ENCODE measurements around the gene RGS9. TPM values are rescaled to one million over a fixed set of nuclear protein-coding genes. Genes with fewer than 3 reads are reported as not detected.

The RGS9 gene
- total and polyA plus RNA-seq, 10 of the 15 experiments (the other 5 are each of a cell fraction or from before 2014, with no cell fraction given) = 1.1 to 10.6 (median 5.6) TPM

GRCh38 chr17:65219707-65220106, 82.5 kb downstream of the RGS9 start:
- TF ChIP-seq SIN3A (IDR thresholded peaks at IDR 0.05; ENCODE audit: low read depth, low read length) = no peak
- no peak for TF ChIP-seq E2F8 (IDR thresholded peaks at IDR 0.05; ENCODE audit: low read depth, partially characterized antibody)
- ChIA-PET RAD21 (ENCODE audit: unreplicated experiment) (no interaction called here), CTCF (interaction anchor here (1.0 to 2.3 kb wide), 3 partner anchors 10 to 945 kb away, joined by 3 to 12 read pairs (median 5); no protein-coding TSS in a partner anchor), POLR2A (no interaction called here), SMC1A (ENCODE audit: uncharacterized antibody, unreplicated experiment) (interaction anchor here (0.6 to 2.8 kb wide), 4 partner anchors 9 to 75 kb away, joined by 3 to 11 read pairs (median 4); no protein-coding TSS in a partner anchor)
- Histone ChIP-seq H3K27me3 (replicated peaks in 1 of 2; ENCODE audit: control insufficient read depth in 2 of 2, insufficient read depth in 2 of 2, low read length in 1 of 2) (no peaks in the 10 kb centered on the region; a peak in 1 of 4 replicates), H3K4me3 (no peak overlapping the region), H3K79me2 (ENCODE audit: control insufficient read depth, insufficient read depth, low read length) (no peaks in the 10 kb centered on the region), H2AFZ (ENCODE audit: control insufficient read depth, low read depth, low read length) (no peak overlapping the region), H3K36me3 (ENCODE audit: control insufficient read depth in 2 of 2, insufficient read depth in 2 of 2, low read length in 1 of 2) (no peaks in the 10 kb centered on the region), H3K27ac (ENCODE audit: control insufficient read depth, insufficient read depth) (no peak overlapping the region), H4K20me1 (ENCODE audit: control insufficient read depth, insufficient read depth) (no peaks in the 10 kb centered on the region), H3K4me1 (ENCODE audit: control insufficient read depth, insufficient read depth, low read length) (no peaks in the 10 kb centered on the region), H3K9ac (ENCODE audit: control insufficient read depth, insufficient read depth, low read length) (no peak overlapping the region), H3K4me2 (ENCODE audit: control insufficient read depth, insufficient read depth) (no peak overlapping the region), H3K9me3 (replicated peaks; ENCODE audit: control insufficient read depth, insufficient read depth, low read length) (no peaks in the 10 kb centered on the region)
- ATAC-seq (no peak), FAIRE-seq (no peak), DNase-seq (ENCODE audit: low read depth, low spot score) (no peak)
- intact Hi-C loops (cut with micrococcal nuclease; ENCODE audit: unreplicated experiment) (no loop called here), in situ Hi-C loops (cut with MboI) (no loop called here)
- no TSS peak for BruUV-seq (replicated peaks)
- 83% methylated on average over 3 of the region's 3 CpGs for WGBS (ENCODE audit: insufficient coverage, insufficient replicate concordance, low lambda C conversion rate, missing lambda C conversion rate)

GRCh38 chr17:65220732-65221131, 83.6 kb downstream of the RGS9 start:
- no peak overlapping the region for H3K27ac ChIP-seq (ENCODE audit: control insufficient read depth, insufficient read depth)
- RAD21 ChIA-PET (ENCODE audit: unreplicated experiment) = interaction anchor here (0.6 kb wide), 1 partner anchor 1248 kb away, joined by 3 read pairs; no protein-coding TSS in a partner anchor
- WGBS (ENCODE audit: insufficient coverage, insufficient replicate concordance, low lambda C conversion rate, missing lambda C conversion rate) = 59% methylated on average over 1 of the region's 1 CpG
- H3K4me3 ChIP-seq = no peak overlapping the region
- no peak for ATAC-seq
- no TSS peak for BruUV-seq (replicated peaks)
- no peaks in the 10 kb centered on the region; the same call in 2 of the 3 replicates for H3K9me3 ChIP-seq (replicated peaks; ENCODE audit: control insufficient read depth, insufficient read depth, low read length)
- no peaks in the 10 kb centered on the region; a peak in 1 of 4 replicates for H3K27me3 ChIP-seq (replicated peaks in 1 of 2; ENCODE audit: control insufficient read depth in 2 of 2, insufficient read depth in 2 of 2, low read length in 1 of 2)
- no peaks in the 10 kb centered on the region for H4K20me1 ChIP-seq (ENCODE audit: control insufficient read depth, insufficient read depth)
- intact Hi-C loops (cut with micrococcal nuclease; ENCODE audit: unreplicated experiment) (no loop called here), in situ Hi-C loops (cut with MboI) (no loop called here)
- H2AFZ ChIP-seq (ENCODE audit: control insufficient read depth, low read depth, low read length) = no peak overlapping the region
- H3K9ac ChIP-seq (ENCODE audit: control insufficient read depth, insufficient read depth, low read length) = no peak overlapping the region
- POLR2A ChIA-PET = interaction anchor here (0.5 kb wide), 1 partner anchor 152 kb away, joined by 3 read pairs; no protein-coding TSS in a partner anchor
- SMC1A ChIA-PET (ENCODE audit: uncharacterized antibody, unreplicated experiment) = interaction anchor here (1.7 kb wide), 1 partner anchor 10 kb away, joined by 4 read pairs; no protein-coding TSS in a partner anchor
- FAIRE-seq = no peak
- H3K4me2 ChIP-seq (ENCODE audit: control insufficient read depth, insufficient read depth) = no peak overlapping the region
- CTCF ChIA-PET = no interaction called here
- DNase-seq (ENCODE audit: low read depth, low spot score) = no peak
- no peaks in the 10 kb centered on the region for H3K4me1 ChIP-seq (ENCODE audit: control insufficient read depth, insufficient read depth, low read length)
- H3K79me2 ChIP-seq (ENCODE audit: control insufficient read depth, insufficient read depth, low read length) = no peaks in the 10 kb centered on the region
- H3K36me3 ChIP-seq (ENCODE audit: control insufficient read depth in 2 of 2, insufficient read depth in 2 of 2, low read length in 1 of 2) = no peaks in the 10 kb centered on the region
- TF ChIP-seq ATF2 (IDR thresholded peaks at IDR 0.05; ENCODE audit: low read length) (no peak), USF2 (IDR thresholded peaks at IDR 0.05; ENCODE audit: borderline replicate concordance, low read depth, low read length) (no peak), PML (IDR thresholded peaks at IDR 0.05; ENCODE audit: low read length) (no peak), ATF3 (IDR thresholded peaks at IDR 0.05; ENCODE audit: borderline replicate concordance, extremely low read depth, low read depth, low read length) (no peak), ZBED1 (IDR thresholded peaks at IDR 0.05; ENCODE audit: borderline replicate concordance) (no peak), SIX5 (IDR thresholded peaks at IDR 0.05; ENCODE audit: low read depth, low read length, severe bottlenecking) (no peak), BCL3 (IDR thresholded peaks at IDR 0.05; ENCODE audit: borderline replicate concordance, insufficient read depth, low read depth, low read length, poor library complexity, severe bottlenecking) (no peak)

Data from GM12878 (cell line).